GM12878 (cell line): ENCODE results near the gene MAPK1IP1L. TPM values are rescaled to one million over a fixed set of nuclear protein-coding genes. Genes with fewer than 3 reads are reported as not detected.

Experiments
- ATAC-seq: fragments of 200-7000 bp; cut with Tn5 transposase; 3 replicates; pipeline ENCODE4 v1.9.1; 2020; ENCODE audit warnings: mild to moderate bottlenecking, moderate library complexity
- BruUV-seq: library from RNA; stranded (reverse); fragments of 400-500 nt; replicated peaks from 2 replicates; lab custom pipeline; 2021; lab: Mats Ljungman, UMichigan
- CTCF ChIA-PET: fragments of 300-600 bp; sonication (Branson Sonifier 250); formaldehyde crosslinking; extraction: SDS; loops from one replicate; lab custom pipeline; 2021; ENCODE audit warnings: inconsistent platforms; lab: Yijun Ruan, JAX
- POLR2A ChIA-PET: fragments of 350-600 bp; formaldehyde crosslinking; extraction: SDS; loops from one replicate; lab custom pipeline; 2021; ENCODE audit warnings: inconsistent platforms; lab: Charles Lee
- RAD21 ChIA-PET: fragments of 300-600 bp; sonication (Branson Sonifier 250); formaldehyde crosslinking; loops from one replicate; lab custom pipeline; 2023; ENCODE audit warnings: antibody characterized with exemption; ENCODE audit not compliant: unreplicated experiment; lab: Charles Lee
- SMC1A ChIA-PET: fragments of 300-600 bp; sonication (Branson Sonifier 250); formaldehyde crosslinking; loops from one replicate; lab custom pipeline; 2023; ENCODE audit not compliant: unreplicated experiment, uncharacterized antibody; lab: Charles Lee
- DNase-seq: peaks from one replicate; pipeline ENCODE4 v3.0.0-alpha.2; 2011; ENCODE audit warnings: low read depth, low spot score
- FAIRE-seq: peaks from 3 replicates; lab custom pipeline; 2011; peaks lifted over from hg19 to GRCh38; lab: Jason Lieb, UNC
- H2AFZ ChIP-seq: 2 replicates; pipeline ENCODE4 v1.6.0; 2011; ENCODE audit warnings: low read depth, low read length, control low read depth; ENCODE audit not compliant: control insufficient read depth
- H3K27ac ChIP-seq: 2 replicates; pipeline ENCODE4 v1.5.1; 2011; ENCODE audit warnings: control low read depth; ENCODE audit not compliant: control insufficient read depth, insufficient read depth
- H3K27me3 ChIP-seq, 2 experiments: replicated peaks in 1 of 2; 2 replicates each; pipeline versions ENCODE4 v1.6.0 to v1.6.1; 2011; ENCODE audit warnings: low read length in 1 of 2; ENCODE audit not compliant: control insufficient read depth in 2 of 2, insufficient read depth in 2 of 2
- H3K36me3 ChIP-seq, 2 experiments: 2 replicates each; pipeline ENCODE4 v1.5.1; 2011; ENCODE audit warnings: low read length in 1 of 2; ENCODE audit not compliant: control insufficient read depth in 2 of 2, insufficient read depth in 2 of 2
- H3K4me1 ChIP-seq: 2 replicates; pipeline ENCODE4 v1.6.1; 2011; ENCODE audit warnings: mild to moderate bottlenecking, low read length, moderate library complexity, mixed read lengths; ENCODE audit not compliant: control insufficient read depth, insufficient read depth
- H3K4me2 ChIP-seq: 2 replicates; pipeline ENCODE4 v1.6.0; 2011; ENCODE audit warnings: control low read depth; ENCODE audit not compliant: control insufficient read depth, insufficient read depth
- H3K4me3 ChIP-seq: fragments of 200-600 bp; sonication (generic); 2 replicates; pipeline ENCODE4 v1.5.1; 2016
- H3K79me2 ChIP-seq: 2 replicates; pipeline ENCODE4 v1.6.0; 2011; ENCODE audit warnings: low read length; ENCODE audit not compliant: control insufficient read depth, insufficient read depth
- H3K9ac ChIP-seq: 2 replicates; pipeline ENCODE4 v1.8.0; 2011; ENCODE audit warnings: low read length, control low read depth, mixed read lengths; ENCODE audit not compliant: control insufficient read depth, insufficient read depth
- H3K9me3 ChIP-seq: replicated peaks from 3 replicates; pipeline ENCODE4 v1.5.1; 2011; ENCODE audit warnings: mild to moderate bottlenecking, low read length; ENCODE audit not compliant: control insufficient read depth, insufficient read depth
- H4K20me1 ChIP-seq: 2 replicates; pipeline ENCODE4 v1.6.0; 2011; ENCODE audit not compliant: control insufficient read depth, insufficient read depth
- GABPA ChIP-seq: IDR thresholded peaks from 2 replicates; pipeline ENCODE4 v1.6.1; 2014; ENCODE audit warnings: antibody characterized with exemption, low read depth, mild to moderate bottlenecking, inconsistent platforms
- JUNB ChIP-seq: IDR thresholded peaks from 2 replicates; pipeline ENCODE4 v1.6.1; 2016; ENCODE audit warnings: antibody characterized with exemption, mild to moderate bottlenecking
- KLF5 ChIP-seq: fragments of 450-650 bp; IDR thresholded peaks from 2 replicates; pipeline ENCODE4 v1.6.1; 2014; ENCODE audit warnings: mild to moderate bottlenecking; ENCODE audit not compliant: partially characterized antibody
- NFIC ChIP-seq: IDR thresholded peaks from 2 replicates; pipeline ENCODE4 v1.6.1; 2012; ENCODE audit warnings: low read depth, mild to moderate bottlenecking, inconsistent platforms, low read length, moderate library complexity
- POLR2AphosphoS5 ChIP-seq: IDR thresholded peaks from 2 replicates; pipeline ENCODE4 v1.6.1; 2011; ENCODE audit warnings: mild to moderate bottlenecking, low read length, inconsistent platforms
- RBBP5 ChIP-seq: fragments of 200-600 bp; sonication (generic); conservative IDR thresholded peaks from 2 replicates; pipeline ENCODE4 v1.6.1; 2016
- WGBS: methylation state at CpG from one replicate; pipeline ENCODE4 v1.1.6; 2016; ENCODE audit warnings: low lambda C conversion rate; ENCODE audit not compliant: insufficient replicate concordance, insufficient coverage; ENCODE audit errors: missing lambda C conversion rate; 5-methylcytosine and 5-hydroxymethylcytosine counted together
- in situ Hi-C: fragments of 300-500 bp; cut with MboI; formaldehyde crosslinking; loops from 9 replicates; pipeline ENCODE4 v1.14.3; 2018; ENCODE audit warnings: mixed read lengths
- intact Hi-C: fragments of 100-400 bp; cut with micrococcal nuclease; formaldehyde crosslinking; loops from one replicate; pipeline ENCODE4 v1.14.2; 2022; ENCODE audit not compliant: unreplicated experiment
- polyA plus RNA-seq, 11 experiments: library from polyadenylated mRNA; depleted of rRNA in 4 of 11; unstranded in 6 of 11; stranded (reverse) in 5 of 11; fragments of >200 nt; fragmentation: Nextera tagmentation in 4 of 11; fragmentation: Illumina TruSeq in 1 of 11; extraction: Ambion mirVana in 4 of 11; extraction: Trizol in 1 of 11; gene quantifications; 1 replicate in 1 of 11; 2 replicates in 10 of 11; pipeline versions ENCODE4 v1.2.1 to v1.2.3, GENCODE V29; 2011 to 2016; ENCODE audit warnings: inconsistent platforms in 2 of 11, missing spikeins in 2 of 11, low read depth in 1 of 11
- total RNA-seq, 4 experiments: library from RNA; depleted of rRNA in 3 of 4; stranded (reverse); fragments of >200 nt in 3 of 4; fragmentation: Illumina TruSeq in 1 of 4; extraction: Trizol in 1 of 4; gene quantifications; 2 replicates each; pipeline versions ENCODE4 v1.2.1 to v1.2.3, GENCODE V29; 2013 to 2021
- TF ChIP-seq, protein P1 (sequence below): IDR thresholded peaks from 2 replicates; pipeline ENCODE4 v1.6.1; 2012; ENCODE audit warnings: mild to moderate bottlenecking, low read depth, low read length
- TF ChIP-seq, protein P2 (sequence below): fragments of 150-350 bp; IDR thresholded peaks from 2 replicates; pipeline ENCODE4 v1.6.1; 2016; ENCODE audit warnings: low read depth, low read length

The MAPK1IP1L gene
- total and polyA plus RNA-seq, 10 of the 15 experiments (the other 5 are each of a cell fraction or from before 2014, with no cell fraction given): 44.6 to 117 (median 73.0) TPM

DNA sequence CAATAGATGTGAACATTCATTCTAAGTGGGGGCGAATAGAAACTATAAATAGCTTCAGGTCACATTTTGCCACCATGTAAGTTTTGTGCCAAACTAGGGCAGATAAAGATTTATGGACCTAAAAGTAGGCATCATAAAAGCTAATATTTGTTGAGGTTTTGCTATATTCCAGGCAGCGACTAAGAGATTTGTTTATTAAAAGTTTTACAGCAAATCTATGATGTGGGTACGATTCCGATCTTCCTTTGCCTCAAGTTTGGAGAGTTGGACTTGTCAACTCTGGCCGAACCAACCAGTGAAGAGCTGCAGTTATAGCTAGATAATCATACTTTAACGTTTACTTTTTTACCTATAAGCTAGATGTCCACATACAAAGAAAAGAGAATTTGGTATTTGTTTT, 1.6 kb downstream of the MAPK1IP1L start:
- H3K9ac ChIP-seq: peak overlapping the region; percentile 99
- peaks cover 0 to 8% of the 10 kb centered on the region in 2 experiments; a peak in 3 of 4 replicates for H3K36me3 ChIP-seq
- peaks cover 65% of the 10 kb centered on the region for H3K79me2 ChIP-seq
- 71% methylated on average over 6 of the region's 6 CpGs for WGBS
- RAD21 ChIA-PET: interaction anchor here (1.0 to 3.6 kb wide), 7 partner anchors 13 to 171 kb away, joined by 3 to 49 read pairs (median 5); partner anchors contain the start of genes SOCS4 and WDHD1
- no peak overlapping the region for H2AFZ ChIP-seq
- no peaks in the 10 kb centered on the region; the same call in 2 of the 3 replicates for H3K9me3 ChIP-seq
- H3K27me3 ChIP-seq: no peaks in the 10 kb centered on the region
- DNase-seq: no peak
- intact Hi-C loops (loop anchor here (2.0 kb wide), 1 partner anchor 16 kb away; no protein-coding TSS in a partner anchor), in situ Hi-C loops (no loop called here)
- H3K4me1 ChIP-seq: no peaks in the 10 kb centered on the region; the same call in 1 of the 2 replicates
- BruUV-seq: no TSS peak
- peak overlapping the region; percentile 99 for H3K27ac ChIP-seq
- H4K20me1 ChIP-seq: no peaks in the 10 kb centered on the region
- H3K4me2 ChIP-seq: peak overlapping the region; percentile 51
- POLR2A ChIA-PET: interaction anchor here (0.5 to 3.1 kb wide), 11 partner anchors 10 to 139 kb away, joined by 3 to 48 read pairs (median 6); partner anchors contain the start of genes DLGAP5, SOCS4 and WDHD1
- peak overlapping the region; percentile 82 for H3K4me3 ChIP-seq
- ATAC-seq: no peak
- CTCF ChIA-PET: interaction anchor here (1.0 to 3.4 kb wide), 16 partner anchors 8 to 106 kb away, joined by 3 to 44 read pairs (median 6); no protein-coding TSS in a partner anchor
- FAIRE-seq: no peak
- TF ChIP-seq POLR2AphosphoS5: 0 out of 2 replicates have a peak, but pooled peaks have one; percentile 8
- no peak for TF ChIP-seq KLF5
- TF ChIP-seq NFIC: no peak
- no peak for TF ChIP-seq GABPA
- SMC1A ChIA-PET: interaction anchor here (0.6 to 5.8 kb wide), 19 partner anchors 8 to 185 kb away, joined by 3 to 98 read pairs (median 5); partner anchors contain the start of genes GCH1, SOCS4 and WDHD1

DNA sequence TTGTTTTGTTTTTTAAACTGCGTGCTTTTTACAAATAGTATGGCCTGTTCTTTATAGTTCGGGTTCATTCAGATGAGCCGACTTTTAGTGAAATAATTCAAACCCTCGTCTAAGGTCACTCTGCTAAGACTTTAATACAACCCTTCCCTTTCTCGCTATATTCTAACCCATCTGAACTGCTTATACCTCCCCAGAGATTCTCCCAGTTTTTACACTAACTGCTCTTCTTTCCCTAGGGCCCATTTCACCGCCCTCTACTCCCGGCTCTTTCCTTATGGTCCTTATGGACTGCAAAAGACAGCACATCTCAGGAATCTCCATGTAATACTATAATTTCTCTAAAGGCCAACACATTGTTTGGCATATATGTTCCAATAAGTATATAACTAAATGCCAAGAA, 2.1 kb downstream of the MAPK1IP1L start:
- in situ Hi-C loops: no loop called here
- RAD21 ChIA-PET: interaction anchor here (1.0 to 3.6 kb wide), 6 partner anchors 13 to 172 kb away, joined by 3 to 49 read pairs (median 4); partner anchors contain the start of genes SOCS4 and WDHD1
- SMC1A ChIA-PET: interaction anchor here (0.6 to 5.8 kb wide), 15 partner anchors 11 to 184 kb away, joined by 3 to 98 read pairs (median 6); no protein-coding TSS in a partner anchor
- no peak for DNase-seq
- no peaks in the 10 kb centered on the region for H3K27me3 ChIP-seq
- WGBS: 89% methylated on average over 7 of the region's 7 CpGs
- no peak overlapping the region for H2AFZ ChIP-seq
- intact Hi-C loops: loop anchor here (2.0 kb wide), 1 partner anchor 15 kb away; no protein-coding TSS in a partner anchor
- CTCF ChIA-PET: interaction anchor here (1.0 to 3.4 kb wide), 13 partner anchors 9 to 106 kb away, joined by 3 to 44 read pairs (median 7); no protein-coding TSS in a partner anchor
- no peaks in the 10 kb centered on the region; the same call in 1 of the 2 replicates for H3K4me1 ChIP-seq
- H4K20me1 ChIP-seq: no peaks in the 10 kb centered on the region
- peak overlapping the region; percentile 82 for H3K4me3 ChIP-seq
- no peaks in the 10 kb centered on the region; the same call in 2 of the 3 replicates for H3K9me3 ChIP-seq
- H3K4me2 ChIP-seq: peak overlapping the region; percentile 34; the same call in 1 of the 2 replicates
- no peak for FAIRE-seq
- H3K9ac ChIP-seq: no peak overlapping the region
- no peak overlapping the region for H3K27ac ChIP-seq
- peaks cover 0 to 9% of the 10 kb centered on the region in 2 experiments; a peak in 3 of 4 replicates for H3K36me3 ChIP-seq
- peaks cover 69% of the 10 kb centered on the region for H3K79me2 ChIP-seq
- no TSS peak for BruUV-seq
- POLR2A ChIA-PET: interaction anchor here (0.6 to 3.1 kb wide), 8 partner anchors 10 to 63 kb away, joined by 3 to 48 read pairs (median 6); no protein-coding TSS in a partner anchor
- ATAC-seq: no peak
- TF ChIP-seq, protein P1, sequence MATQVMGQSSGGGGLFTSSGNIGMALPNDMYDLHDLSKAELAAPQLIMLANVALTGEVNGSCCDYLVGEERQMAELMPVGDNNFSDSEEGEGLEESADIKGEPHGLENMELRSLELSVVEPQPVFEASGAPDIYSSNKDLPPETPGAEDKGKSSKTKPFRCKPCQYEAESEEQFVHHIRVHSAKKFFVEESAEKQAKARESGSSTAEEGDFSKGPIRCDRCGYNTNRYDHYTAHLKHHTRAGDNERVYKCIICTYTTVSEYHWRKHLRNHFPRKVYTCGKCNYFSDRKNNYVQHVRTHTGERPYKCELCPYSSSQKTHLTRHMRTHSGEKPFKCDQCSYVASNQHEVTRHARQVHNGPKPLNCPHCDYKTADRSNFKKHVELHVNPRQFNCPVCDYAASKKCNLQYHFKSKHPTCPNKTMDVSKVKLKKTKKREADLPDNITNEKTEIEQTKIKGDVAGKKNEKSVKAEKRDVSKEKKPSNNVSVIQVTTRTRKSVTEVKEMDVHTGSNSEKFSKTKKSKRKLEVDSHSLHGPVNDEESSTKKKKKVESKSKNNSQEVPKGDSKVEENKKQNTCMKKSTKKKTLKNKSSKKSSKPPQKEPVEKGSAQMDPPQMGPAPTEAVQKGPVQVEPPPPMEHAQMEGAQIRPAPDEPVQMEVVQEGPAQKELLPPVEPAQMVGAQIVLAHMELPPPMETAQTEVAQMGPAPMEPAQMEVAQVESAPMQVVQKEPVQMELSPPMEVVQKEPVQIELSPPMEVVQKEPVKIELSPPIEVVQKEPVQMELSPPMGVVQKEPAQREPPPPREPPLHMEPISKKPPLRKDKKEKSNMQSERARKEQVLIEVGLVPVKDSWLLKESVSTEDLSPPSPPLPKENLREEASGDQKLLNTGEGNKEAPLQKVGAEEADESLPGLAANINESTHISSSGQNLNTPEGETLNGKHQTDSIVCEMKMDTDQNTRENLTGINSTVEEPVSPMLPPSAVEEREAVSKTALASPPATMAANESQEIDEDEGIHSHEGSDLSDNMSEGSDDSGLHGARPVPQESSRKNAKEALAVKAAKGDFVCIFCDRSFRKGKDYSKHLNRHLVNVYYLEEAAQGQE: no peak
- TF ChIP-seq RBBP5 (no peak), NFIC (no peak), JUNB (no peak)
- TF ChIP-seq, protein P2, sequence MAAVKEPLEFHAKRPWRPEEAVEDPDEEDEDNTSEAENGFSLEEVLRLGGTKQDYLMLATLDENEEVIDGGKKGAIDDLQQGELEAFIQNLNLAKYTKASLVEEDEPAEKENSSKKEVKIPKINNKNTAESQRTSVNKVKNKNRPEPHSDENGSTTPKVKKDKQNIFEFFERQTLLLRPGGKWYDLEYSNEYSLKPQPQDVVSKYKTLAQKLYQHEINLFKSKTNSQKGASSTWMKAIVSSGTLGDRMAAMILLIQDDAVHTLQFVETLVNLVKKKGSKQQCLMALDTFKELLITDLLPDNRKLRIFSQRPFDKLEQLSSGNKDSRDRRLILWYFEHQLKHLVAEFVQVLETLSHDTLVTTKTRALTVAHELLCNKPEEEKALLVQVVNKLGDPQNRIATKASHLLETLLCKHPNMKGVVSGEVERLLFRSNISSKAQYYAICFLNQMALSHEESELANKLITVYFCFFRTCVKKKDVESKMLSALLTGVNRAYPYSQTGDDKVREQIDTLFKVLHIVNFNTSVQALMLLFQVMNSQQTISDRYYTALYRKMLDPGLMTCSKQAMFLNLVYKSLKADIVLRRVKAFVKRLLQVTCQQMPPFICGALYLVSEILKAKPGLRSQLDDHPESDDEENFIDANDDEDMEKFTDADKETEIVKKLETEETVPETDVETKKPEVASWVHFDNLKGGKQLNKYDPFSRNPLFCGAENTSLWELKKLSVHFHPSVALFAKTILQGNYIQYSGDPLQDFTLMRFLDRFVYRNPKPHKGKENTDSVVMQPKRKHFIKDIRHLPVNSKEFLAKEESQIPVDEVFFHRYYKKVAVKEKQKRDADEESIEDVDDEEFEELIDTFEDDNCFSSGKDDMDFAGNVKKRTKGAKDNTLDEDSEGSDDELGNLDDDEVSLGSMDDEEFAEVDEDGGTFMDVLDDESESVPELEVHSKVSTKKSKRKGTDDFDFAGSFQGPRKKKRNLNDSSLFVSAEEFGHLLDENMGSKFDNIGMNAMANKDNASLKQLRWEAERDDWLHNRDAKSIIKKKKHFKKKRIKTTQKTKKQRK: no peak
